ENCODE data around the gene GPS1.

The GPS1 gene

GRCh38 chr17:82105882-82106687 lies 54.4 kb downstream of the GPS1 start:
- peak; percentile 82 for ATAC-seq
- TF ChIP-seq ZFP30 (CRISPR knock-in tag; IDR thresholded peaks at IDR 0.05) (no peak), TCF4 (CRISPR knock-in tag; IDR thresholded peaks at IDR 0.05; ENCODE audit: borderline replicate concordance) (peak; percentile 58; the same call in 1 of the 2 replicates), ISL1 (CRISPR knock-in tag; IDR thresholded peaks at IDR 0.05) (no peak), PPARA (CRISPR knock-in tag; IDR thresholded peaks at IDR 0.05; ENCODE audit: borderline replicate concordance) (no peak), ZNF70 (CRISPR knock-in tag; IDR thresholded peaks at IDR 0.05) (no peak), SNAI2 (CRISPR knock-in tag; IDR thresholded peaks at IDR 0.05) (no peak; the same call in 1 of the 2 replicates), ZFP3 (CRISPR knock-in tag; IDR thresholded peaks at IDR 0.05) (no peak), ZC3H10 (CRISPR knock-in tag; IDR thresholded peaks at IDR 0.05) (no peak), ZNF565 (CRISPR knock-in tag; conservative IDR thresholded peaks at IDR 0.05; ENCODE audit: low read depth) (peak; percentile 58; the same call in 1 of the 2 replicates), TOX (CRISPR knock-in tag; IDR thresholded peaks at IDR 0.05; ENCODE audit: borderline replicate concordance) (no peak), BACH2 (CRISPR knock-in tag; IDR thresholded peaks at IDR 0.05; ENCODE audit: borderline replicate concordance) (no peak), CSRNP3 (CRISPR knock-in tag; IDR thresholded peaks at IDR 0.05) (no peak), GLIS3 (CRISPR knock-in tag; IDR thresholded peaks at IDR 0.05) (0 out of 2 replicates have a peak, but pooled peaks have one; percentile 21), ESRRG (CRISPR knock-in tag; IDR thresholded peaks at IDR 0.05) (no peak)

GRCh38 chr17:82106688-82107305 lies 55.1 kb downstream of the GPS1 start:
- no peak; the same call in 2 of the 3 replicates for ATAC-seq
- TF ChIP-seq RARB (CRISPR knock-in tag; IDR thresholded peaks at IDR 0.05) (no peak), PATZ1 (CRISPR knock-in tag; IDR thresholded peaks at IDR 0.05; ENCODE audit: borderline replicate concordance) (no peak), BACH2 (CRISPR knock-in tag; IDR thresholded peaks at IDR 0.05; ENCODE audit: borderline replicate concordance) (no peak), ZC3H10 (CRISPR knock-in tag; IDR thresholded peaks at IDR 0.05) (no peak), CSDC2 (CRISPR knock-in tag; IDR thresholded peaks at IDR 0.05) (no peak), ARNTL (CRISPR knock-in tag; IDR thresholded peaks at IDR 0.05; ENCODE audit: borderline replicate concordance, low read depth) (no peak), ZNF565 (CRISPR knock-in tag; conservative IDR thresholded peaks at IDR 0.05; ENCODE audit: low read depth) (no peak), POU6F1 (CRISPR knock-in tag; IDR thresholded peaks at IDR 0.05; ENCODE audit: borderline replicate concordance, low read depth) (no peak), SNAI2 (CRISPR knock-in tag; IDR thresholded peaks at IDR 0.05) (no peak), TCF4 (CRISPR knock-in tag; IDR thresholded peaks at IDR 0.05; ENCODE audit: borderline replicate concordance) (no peak)
